Peyer's patch (tissue), 4 donors: ENCODE results near the gene UQCR11. TPM values are rescaled to one million over a fixed set of nuclear protein-coding genes. Genes with fewer than 3 reads are reported as not detected.
A peak's percentile ranks its signal among the peaks of the same experiment; 100 is the strongest.

ENCODE experiments used
- DNase-seq, 3 donors: peaks; one replicate each; pipeline ENCODE4 v3.0.0-alpha.2; 2017 to 2019
- H3K27ac ChIP-seq, 4 donors: fragments of 200-600 bp; sonication (generic); one replicate each; pipeline ENCODE4 v1.5.1; 2016 to 2019
- H3K27me3 ChIP-seq, 2 donors: fragments of 200-600 bp; sonication (generic); one replicate each; pipeline ENCODE4 v1.5.1; 2019
- H3K36me3 ChIP-seq, 3 donors: fragments of 200-600 bp; sonication (generic); one replicate each; pipeline ENCODE4 v1.5.1; 2016 to 2019
- H3K4me1 ChIP-seq, 4 donors: fragments of 200-600 bp; sonication (generic); one replicate each; pipeline ENCODE4 v1.5.1; 2016 to 2019
- H3K4me3 ChIP-seq, 4 donors: fragments of 200-600 bp; sonication (generic); 1 replicate in 3 of 4; 2 replicates in 1 of 4; pipeline ENCODE4 v1.5.1; 2016 to 2019; ENCODE audit warnings: mild to moderate bottlenecking in 1 of 4
- H3K9me3 ChIP-seq, 4 donors: fragments of 200-600 bp; sonication (generic); one replicate each; pipeline ENCODE4 v1.5.1; 2016 to 2019; ENCODE audit warnings: mild to moderate bottlenecking in 1 of 4
- POLR2A ChIP-seq, 2 donors: fragments of 450-650 bp; IDR thresholded peaks; one replicate each; pipeline ENCODE4 v1.5.1; 2017; ENCODE audit warnings: antibody characterized with exemption in 2 of 2, mild to moderate bottlenecking in 2 of 2, moderate library complexity in 2 of 2
- total RNA-seq, 4 donors: library from RNA; depleted of rRNA; stranded (reverse); fragments of >200 nt; gene quantifications; one replicate each; pipeline ENCODE4 v1.1.0, GENCODE V29; 2016
- TF ChIP-seq, protein P1 (sequence below), 6 experiments: fragments of 450-650 bp in 4 of 6; fragments of 200-600 bp in 2 of 6; sonication (generic) in 1 of 6; IDR thresholded peaks; one replicate each; pipeline ENCODE4 v1.5.1; 2017 to 2019; ENCODE audit warnings: antibody characterized with exemption in 6 of 6, mild to moderate bottlenecking in 3 of 6, moderate library complexity in 1 of 6

Gene UQCR11
- total RNA-seq, 4 donors from 2014 or later = 59.8 to 122 (median 94.3) TPM

DNA sequence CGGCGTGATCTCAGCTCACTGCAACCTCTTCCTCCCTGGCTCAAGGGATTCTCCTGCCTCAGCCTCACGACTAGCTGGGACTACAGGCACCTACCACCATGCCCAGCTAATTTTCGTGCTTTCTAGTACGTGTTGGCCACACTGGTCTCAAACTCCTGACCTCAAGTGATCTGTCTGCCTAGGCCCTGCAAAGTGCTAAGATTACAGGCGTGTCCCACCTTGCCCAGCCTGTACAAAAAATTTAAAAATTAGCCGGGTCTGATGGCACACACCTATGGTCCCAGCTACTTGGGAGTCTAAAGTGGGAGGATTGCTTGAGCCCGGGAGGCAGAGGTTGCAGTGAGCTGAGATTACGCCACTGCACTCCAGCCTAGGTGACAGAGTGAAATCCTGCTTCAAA is 32.5 kb downstream of the UQCR11 start:
- Histone ChIP-seq H3K27me3 (no peaks in the 10 kb centered on the region), H3K36me3 (peaks cover 0 to 10% (median 0%) of the 10 kb centered on the region in 3 donors), H3K27ac (no peak overlapping the region), H3K9me3 (no peaks in the 10 kb centered on the region), H3K4me3 (no peak overlapping the region), H3K4me1 (peaks cover 0 to 7% (median 5%) of the 10 kb centered on the region in 4 donors)
- TF ChIP-seq, protein P1, sequence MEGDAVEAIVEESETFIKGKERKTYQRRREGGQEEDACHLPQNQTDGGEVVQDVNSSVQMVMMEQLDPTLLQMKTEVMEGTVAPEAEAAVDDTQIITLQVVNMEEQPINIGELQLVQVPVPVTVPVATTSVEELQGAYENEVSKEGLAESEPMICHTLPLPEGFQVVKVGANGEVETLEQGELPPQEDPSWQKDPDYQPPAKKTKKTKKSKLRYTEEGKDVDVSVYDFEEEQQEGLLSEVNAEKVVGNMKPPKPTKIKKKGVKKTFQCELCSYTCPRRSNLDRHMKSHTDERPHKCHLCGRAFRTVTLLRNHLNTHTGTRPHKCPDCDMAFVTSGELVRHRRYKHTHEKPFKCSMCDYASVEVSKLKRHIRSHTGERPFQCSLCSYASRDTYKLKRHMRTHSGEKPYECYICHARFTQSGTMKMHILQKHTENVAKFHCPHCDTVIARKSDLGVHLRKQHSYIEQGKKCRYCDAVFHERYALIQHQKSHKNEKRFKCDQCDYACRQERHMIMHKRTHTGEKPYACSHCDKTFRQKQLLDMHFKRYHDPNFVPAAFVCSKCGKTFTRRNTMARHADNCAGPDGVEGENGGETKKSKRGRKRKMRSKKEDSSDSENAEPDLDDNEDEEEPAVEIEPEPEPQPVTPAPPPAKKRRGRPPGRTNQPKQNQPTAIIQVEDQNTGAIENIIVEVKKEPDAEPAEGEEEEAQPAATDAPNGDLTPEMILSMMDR (IDR thresholded peaks at IDR 0.05) = no peak
- no peak for DNase-seq

GRCh38 chr19:1571358-1571757 is 33.9 kb downstream of the UQCR11 start:
- TF ChIP-seq, protein P1 (IDR thresholded peaks at IDR 0.05) = no peak
- TF ChIP-seq POLR2A (IDR thresholded peaks at IDR 0.05) = no peak
- Histone ChIP-seq H3K27ac (no peak overlapping the region), H3K4me3 (no peak overlapping the region), H3K4me1 (peaks cover 0 to 15% (median 5%) of the 10 kb centered on the region in 4 donors), H3K9me3 (no peaks in the 10 kb centered on the region), H3K36me3 (no peaks in the 10 kb centered on the region), H3K27me3 (no peaks in the 10 kb centered on the region)
- no peak for DNase-seq

GRCh38 chr19:1570836-1571235 is 34.4 kb downstream of the UQCR11 start:
- no peak overlapping the region for H3K4me3 ChIP-seq
- H3K36me3 ChIP-seq = no peaks in the 10 kb centered on the region
- TF ChIP-seq, protein P1 (IDR thresholded peaks at IDR 0.05) = no peak
- TF ChIP-seq POLR2A (IDR thresholded peaks at IDR 0.05) = no peak
- no peak overlapping the region for H3K27ac ChIP-seq
- H3K27me3 ChIP-seq = no peaks in the 10 kb centered on the region
- DNase-seq = no peak
- H3K4me1 ChIP-seq = peaks cover 0 to 15% (median 7%) of the 10 kb centered on the region in 4 donors
- H3K9me3 ChIP-seq = no peaks in the 10 kb centered on the region

- Histone ChIP-seq H3K27me3 (no peaks in the 10 kb centered on the region), H3K4me3 (no peak overlapping the region), H3K4me1 (peaks cover 0 to 17% (median 9%) of the 10 kb centered on the region in 4 donors), H3K9me3 (no peaks in the 10 kb centered on the region), H3K36me3 (no peaks in the 10 kb centered on the region), H3K27ac (no peak overlapping the region)
- TF ChIP-seq POLR2A (IDR thresholded peaks at IDR 0.05) = no peak
- DNase-seq = no peak
Measured at GRCh38 chr19:1569997-1570396, 35.3 kb downstream of the UQCR11 start.

DNA sequence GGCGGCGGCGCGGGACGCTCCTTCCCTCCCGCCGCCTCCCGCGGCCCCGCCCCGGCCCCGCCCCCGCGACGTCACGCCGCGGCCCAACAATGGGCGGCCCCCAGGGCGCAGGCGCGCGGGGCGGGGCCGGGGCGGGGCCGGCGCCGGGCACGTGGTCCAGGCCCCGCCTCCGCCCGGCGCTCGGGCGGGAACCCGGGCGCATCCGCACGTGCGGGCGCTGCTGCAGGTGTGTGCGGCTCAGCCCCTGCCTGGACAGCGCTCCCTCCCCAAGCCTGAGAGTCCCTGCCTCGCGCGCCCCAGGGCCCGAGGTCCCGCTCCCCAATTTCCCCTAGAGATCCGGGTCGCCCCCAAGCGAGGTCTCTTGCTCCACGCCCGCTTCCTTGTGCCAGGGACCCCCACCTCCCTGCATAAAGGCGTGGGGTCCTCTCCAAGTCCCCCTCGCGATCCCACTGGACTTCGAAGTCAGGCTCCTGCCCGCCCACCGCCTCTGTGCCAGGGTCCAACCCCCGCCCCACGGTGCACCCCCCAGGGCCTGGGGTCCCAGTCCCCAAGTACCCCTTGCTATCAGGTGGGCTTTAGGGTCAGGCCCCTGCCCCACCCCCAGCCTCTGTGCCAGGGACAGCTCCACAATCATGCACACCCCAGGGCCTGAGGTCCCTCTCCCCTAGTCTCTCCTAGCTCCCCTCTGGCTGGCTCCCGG is 36.8 kb downstream of the UQCR11 start, which contains the start of gene MEX3D:
Gene MEX3D, minus strand, starts transcription at position 6 of the 700 bp plus-strand sequence. CDS start 267 bp downstream, outside the sequence.
- H3K9me3 ChIP-seq = no peaks in the 10 kb centered on the region
- H3K27me3 ChIP-seq = no peaks in the 10 kb centered on the region
- H3K36me3 ChIP-seq = no peaks in the 10 kb centered on the region
- H3K4me3 ChIP-seq = peak within 1 kb of the TSS; percentile 49 to 84 (median 60)
- peak; percentile 82 to 90 (median 85) for DNase-seq
- no peak for TF ChIP-seq POLR2A (IDR thresholded peaks at IDR 0.05)
- TF ChIP-seq, protein P1 (IDR thresholded peaks at IDR 0.05) = no peak
- H3K27ac ChIP-seq = peak within 1 kb of the TSS; percentile 68 to 86 (median 80)
- H3K4me1 ChIP-seq = peaks cover 0 to 17% (median 9%) of the 10 kb centered on the region in 4 donors

GRCh38 chr19:1567848-1568227 is 37.4 kb downstream of the UQCR11 start:
- H3K36me3 ChIP-seq = no peaks in the 10 kb centered on the region
- peaks cover 0 to 17% (median 9%) of the 10 kb centered on the region in 4 donors for H3K4me1 ChIP-seq
- H3K9me3 ChIP-seq = no peaks in the 10 kb centered on the region
- no peak for DNase-seq
- peak overlapping the region in 1 of 4 donors; percentile 86 for H3K27ac ChIP-seq
- no peak for TF ChIP-seq POLR2A (IDR thresholded peaks at IDR 0.05)
- H3K27me3 ChIP-seq = no peaks in the 10 kb centered on the region
- H3K4me3 ChIP-seq = peak overlapping the region in 3 of 4 donors; percentile 52 to 84 (median 68)
